HG03025 (cell line): Measurements from ENCODE around the gene KRT15.

Experiments
- ATAC-seq: cut with Tn5 transposase; IDR thresholded peaks from one replicate; pipeline ENCODE4 v1.9.1; 2021; ENCODE audit warnings: mild to moderate bottlenecking, moderate library complexity; ENCODE audit not compliant: unreplicated experiment, low FRiP score

KRT15 gene

DNA sequence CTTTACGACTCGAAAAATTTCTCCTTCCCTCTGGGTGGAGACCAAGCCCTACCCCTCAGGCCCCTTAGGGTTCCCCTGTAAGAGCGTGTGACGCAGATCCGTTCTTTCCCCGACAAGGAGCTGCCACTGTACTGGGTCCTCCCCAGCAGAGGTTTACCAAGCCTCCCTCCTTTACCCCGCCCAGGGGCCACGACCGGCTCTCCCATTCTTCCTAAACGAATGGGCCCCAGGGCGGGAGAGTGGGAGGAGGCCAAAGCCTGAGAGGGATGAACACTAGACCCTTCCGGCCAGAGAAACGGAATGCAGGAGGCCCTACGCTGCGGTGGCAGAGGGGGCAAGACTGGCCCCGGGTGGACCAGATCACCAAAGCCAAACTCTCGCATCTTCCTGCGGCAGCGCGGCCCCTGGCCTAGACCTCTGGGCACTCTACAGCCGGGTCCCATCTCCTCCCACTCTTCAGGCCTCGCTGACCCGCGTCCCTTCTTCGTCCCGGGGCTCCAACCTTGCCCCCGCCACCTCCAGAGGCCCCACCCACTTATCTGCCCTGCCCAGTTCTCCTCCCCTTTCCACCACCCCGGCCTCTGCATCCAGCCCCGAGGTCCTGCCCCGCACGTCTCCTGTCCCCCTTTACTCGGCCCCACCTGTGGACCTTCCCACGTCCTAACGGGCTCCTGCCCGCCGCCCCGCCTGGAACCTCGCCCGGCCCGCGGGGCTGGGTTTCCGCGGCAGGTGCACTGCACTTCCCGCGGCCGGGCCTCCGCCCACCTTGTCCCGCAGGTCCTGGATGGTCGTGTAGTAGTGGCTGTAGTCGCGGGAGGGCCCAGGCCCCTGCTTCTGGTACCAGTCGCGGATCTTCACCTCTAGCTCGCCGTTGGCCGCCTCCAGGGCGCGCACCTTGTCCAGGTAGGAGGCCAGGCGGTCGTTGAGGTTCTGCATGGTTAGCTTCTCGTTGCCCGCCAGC lies 8.7 kb upstream of the KRT15 start:
- no peak for ATAC-seq

DNA sequence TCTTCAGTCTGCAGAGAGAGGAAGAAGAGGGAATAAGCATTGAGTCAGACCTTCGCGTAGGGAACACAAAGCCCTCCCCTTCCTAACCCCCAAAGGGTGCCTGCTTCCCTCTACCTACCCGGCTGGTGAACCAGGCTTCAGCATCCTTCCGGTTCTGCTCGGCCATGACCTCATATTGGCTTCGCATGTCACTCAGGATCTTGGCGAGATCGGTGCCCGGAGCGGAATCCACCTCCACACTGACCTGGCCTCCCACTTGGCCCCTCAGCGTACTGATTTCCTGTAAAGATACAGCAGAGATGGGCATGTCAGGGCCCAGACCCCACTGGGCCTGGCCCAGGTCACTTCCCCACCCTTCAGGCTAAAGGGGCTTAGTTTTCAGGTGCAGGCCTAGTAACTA lies 5.6 kb upstream of the KRT15 start:
- ATAC-seq = no peak

- no peak for ATAC-seq
These were observed 5.1 kb upstream of the KRT15 start for GRCh38 chr17:41523787-41524186.

GRCh38 chr17:41523225-41523593 lies 4.5 kb upstream of the KRT15 start:
- ATAC-seq = no peak

- ATAC-seq = no peak
These were observed 3.9 kb upstream of the KRT15 start for GRCh38 chr17:41522301-41523224.

DNA sequence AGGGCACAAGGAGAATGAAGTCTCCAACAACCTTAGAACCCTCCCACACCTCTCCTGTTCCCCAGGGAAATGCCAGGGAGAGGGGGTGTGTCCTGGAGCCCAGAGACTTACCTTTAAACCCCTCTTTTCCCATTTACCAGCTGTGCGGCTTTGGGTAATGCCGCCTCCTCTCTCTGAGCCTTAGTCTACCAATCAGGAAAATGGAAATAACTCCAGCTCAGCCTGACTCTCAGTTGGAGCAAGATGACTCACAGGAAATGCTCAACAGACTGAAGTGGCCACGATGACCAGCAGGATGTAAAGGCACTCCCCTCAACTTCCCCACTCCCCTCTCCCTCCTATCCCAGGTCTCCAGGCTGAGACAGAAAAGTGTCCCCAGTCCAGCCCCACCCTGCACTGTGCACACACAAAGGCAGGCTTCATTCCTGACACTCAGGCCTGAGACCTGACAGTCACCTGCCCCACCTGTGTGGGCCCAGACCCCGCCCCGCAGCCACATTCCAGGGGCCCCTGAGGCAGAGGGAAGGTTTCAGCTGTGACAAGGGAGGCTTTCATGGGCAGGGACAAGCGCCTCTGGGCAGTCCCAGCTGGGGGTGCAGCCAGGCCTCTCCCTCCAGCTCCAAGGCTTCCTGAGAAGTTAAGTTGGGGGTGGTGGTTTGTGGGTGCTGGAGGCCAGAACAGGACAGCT lies 3.0 kb upstream of the KRT15 start:
- no peak for ATAC-seq

GRCh38 chr17:41520821-41521521 lies 2.3 kb upstream of the KRT15 start:
- ATAC-seq = no peak

- ATAC-seq = no peak
These were observed 973 bp upstream of the KRT15 start for GRCh38 chr17:41519501-41520224.

- no peak for ATAC-seq
These were observed 659 bp downstream of the KRT15 start for GRCh38 chr17:41518031-41518430.

- ATAC-seq = no peak
These were observed 1.8 kb downstream of the KRT15 start for GRCh38 chr17:41516830-41517283.

GRCh38 chr17:41516147-41516829 lies 2.4 kb downstream of the KRT15 start:
- ATAC-seq = no peak

GRCh38 chr17:41513168-41513547 lies 5.5 kb downstream of the KRT15 start:
- no peak for ATAC-seq

GRCh38 chr17:41512546-41513167 lies 6.0 kb downstream of the KRT15 start:
- ATAC-seq = no peak

DNA sequence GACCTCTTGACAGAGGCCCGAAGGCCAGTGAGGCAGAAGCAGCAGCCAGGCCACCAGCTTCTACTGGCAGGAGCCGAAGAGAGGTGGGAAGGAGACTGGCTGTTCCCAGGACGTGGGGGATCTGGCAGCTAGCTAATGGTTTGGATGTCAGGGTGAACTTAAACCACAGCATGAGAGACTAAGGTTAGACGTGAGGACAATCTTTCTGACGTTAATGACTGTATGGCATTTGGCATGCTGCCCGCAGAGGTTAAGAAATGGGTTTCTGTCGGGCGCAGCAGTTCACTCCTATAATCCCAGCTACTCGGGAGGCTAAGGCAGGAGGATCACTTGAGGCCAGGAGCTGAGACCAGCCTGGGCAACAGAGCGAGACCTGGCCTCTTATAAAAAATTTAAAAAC lies 7.0 kb downstream of the KRT15 start:
- no peak for ATAC-seq

DNA sequence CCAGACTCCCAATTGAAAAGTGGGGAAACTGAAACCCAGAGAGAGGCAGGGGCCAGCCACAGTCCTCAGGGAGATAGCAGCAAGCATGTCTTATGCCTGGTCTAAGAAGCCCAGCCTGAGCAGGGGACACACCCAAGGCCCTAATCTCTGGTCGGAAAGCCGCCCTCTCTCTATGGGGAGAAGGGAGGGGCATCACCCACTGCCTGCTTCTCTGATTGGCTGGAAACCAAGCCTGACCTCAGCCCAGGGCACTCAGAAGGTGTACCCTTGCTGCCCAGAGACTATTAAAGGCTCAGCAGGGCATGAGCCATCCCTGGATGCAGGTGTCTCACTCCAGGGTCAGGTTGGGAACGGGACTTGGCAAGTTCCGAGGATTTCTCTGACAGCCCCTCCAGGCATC lies 7.6 kb downstream of the KRT15 start:
- no peak for ATAC-seq

DNA sequence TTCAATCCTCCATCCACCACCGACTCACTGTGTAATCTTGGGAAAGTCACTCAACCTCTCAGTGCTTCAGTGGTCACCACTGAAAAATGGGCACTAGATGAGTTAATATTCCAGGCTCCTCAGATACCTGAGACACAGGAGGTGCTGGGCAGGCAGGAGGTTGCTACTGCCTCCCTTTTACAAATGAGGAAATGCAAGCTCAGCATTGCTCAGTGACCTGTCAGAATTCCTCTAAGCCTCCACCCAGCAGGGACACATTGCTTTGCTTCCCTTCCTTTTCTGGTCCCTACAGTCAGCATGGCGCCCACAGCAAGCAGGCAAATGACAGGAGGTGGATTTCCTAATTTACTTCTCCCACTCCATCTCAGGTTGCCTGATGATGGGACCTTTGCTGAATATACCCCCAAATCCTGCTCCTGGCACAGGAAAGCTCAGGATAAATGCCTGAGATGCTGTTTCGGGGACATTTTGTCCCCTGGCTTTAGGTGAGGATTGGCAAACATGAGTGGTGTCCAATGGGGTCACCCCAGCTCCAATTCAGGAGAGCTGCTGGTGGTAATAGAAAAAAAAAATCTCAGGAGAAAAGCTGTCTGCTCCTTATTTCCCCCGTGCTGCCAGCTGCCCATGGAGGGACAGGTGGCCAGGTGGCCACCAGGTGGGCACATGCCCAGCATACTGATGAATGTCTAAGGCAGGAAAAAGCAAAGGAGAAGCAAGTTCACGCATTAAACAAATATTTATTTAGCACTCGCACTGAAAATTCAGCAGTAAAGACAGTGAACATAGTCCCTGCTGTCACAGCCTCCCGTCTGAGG lies 8.2 kb downstream of the KRT15 start:
- ATAC-seq = no peak

DNA sequence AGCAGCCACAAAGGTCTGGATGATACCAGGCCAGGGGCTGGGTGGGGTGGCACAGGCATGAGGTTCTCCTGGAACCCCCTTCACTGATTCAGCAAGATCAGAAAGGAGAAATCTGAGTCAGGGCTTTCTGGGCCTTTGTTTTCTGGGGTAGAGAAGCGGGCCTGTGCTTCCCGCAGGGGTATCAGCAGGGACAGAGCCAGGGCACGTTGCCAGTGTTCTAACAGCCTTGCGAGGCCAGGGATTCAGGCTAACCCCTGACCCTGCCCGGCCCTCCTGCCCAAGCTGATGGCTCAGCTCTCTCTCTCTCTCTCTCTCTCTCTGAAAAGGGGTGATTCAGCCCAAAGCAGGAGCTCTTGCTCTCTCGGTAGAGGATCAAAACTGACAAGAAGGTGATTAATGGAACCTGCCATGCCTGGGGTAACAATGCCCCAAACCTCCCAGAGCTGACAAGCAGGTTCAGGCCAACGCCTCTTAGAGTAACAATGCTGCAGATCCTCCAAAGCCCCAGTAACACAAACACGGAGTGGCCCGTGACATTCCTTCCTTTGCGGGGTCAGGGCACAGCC lies 11.3 kb downstream of the KRT15 start:
- ATAC-seq = no peak
